ENCODE data around the gene FIGN. TPM values are rescaled to one million over a fixed set of nuclear protein-coding genes. Genes with fewer than 3 reads are reported as not detected.

FIGN gene
- total and polyA plus RNA-seq, 2 of the 4 experiments (the other 2 are of a cell fraction) = 0.77 to 0.90 TPM

GRCh38 chr2:163711258-163711657, 24.6 kb downstream of the FIGN start:
- no peaks in the 10 kb centered on the region; the same call in 1 of the 2 replicates for H4K20me1 ChIP-seq (ENCODE audit: insufficient read depth, low read length)
- H3K18ac ChIP-seq (ENCODE audit: low read depth, low read length) = no peak overlapping the region
- no peak overlapping the region for H4K8ac ChIP-seq (ENCODE audit: low read depth in 2 of 2, low read length in 2 of 2)
- dilution Hi-C loops (cut with HindIII; ENCODE audit: low sequenced_read_pairs, unreplicated experiment) = no loop called here
- H2AK9ac ChIP-seq (replicated peaks; ENCODE audit: low read depth, low read length, poor library complexity) = no peak overlapping the region
- in situ Hi-C loops (cut with MboI; ENCODE audit: low sequenced_read_pairs) = no loop called here
- H3K27me3 ChIP-seq (ENCODE audit: control insufficient read depth, insufficient read depth, low read length) = no peaks in the 10 kb centered on the region
- no peak overlapping the region for H2BK120ac ChIP-seq (ENCODE audit: low read depth, low read length)
- no peaks in the 10 kb centered on the region for H3K9me3 ChIP-seq (ENCODE audit: control insufficient read depth, insufficient read depth, low read length)
- no peak overlapping the region for H2AFZ ChIP-seq (replicated peaks; ENCODE audit: low read length, poor library complexity)
- H3K9ac ChIP-seq (ENCODE audit: low read depth, low read length) = no peak overlapping the region
- H2BK5ac ChIP-seq (ENCODE audit: low read depth, low read length, poor library complexity, severe bottlenecking) = no peak overlapping the region
- WGBS, 2 experiments (ENCODE audit: extremely low coverage in 2 of 2, insufficient read length in 1 of 2) = no CpG with 5 or more reads among the region's 4 CpGs
- ChIA-PET CTCF (no interaction called here), POLR2A (ENCODE audit: unreplicated experiment) (no interaction called here)
- peaks cover 0 to 4% of the 10 kb centered on the region in 2 experiments; a peak in 2 of 4 replicates for H3K79me1 ChIP-seq (ENCODE audit: low read depth in 1 of 2, low read length in 2 of 2)
- no peak overlapping the region for H2BK20ac ChIP-seq (ENCODE audit: low read depth, low read length)
- BruUV-seq (replicated peaks) = no TSS peak
- H2BK15ac ChIP-seq (ENCODE audit: low read depth, low read length) = no peak overlapping the region
- TF ChIP-seq FOS (IDR thresholded peaks at IDR 0.05; ENCODE audit: low read depth, low read length) = no peak
- TF ChIP-seq SMC3 (IDR thresholded peaks at IDR 0.05; ENCODE audit: low read depth, low read length) = no peak
- no peak for TF ChIP-seq MAFK (IDR thresholded peaks at IDR 0.05; ENCODE audit: low read depth, low read length)
- no peak for TF ChIP-seq CEBPB (IDR thresholded peaks at IDR 0.05; ENCODE audit: low read depth, low read length)
- TF ChIP-seq MXI1 (IDR thresholded peaks at IDR 0.05; ENCODE audit: borderline replicate concordance, low read depth, low read length) = no peak
- no peak for TF ChIP-seq CHD1 (IDR thresholded peaks at IDR 0.05; ENCODE audit: low read depth, low read length)
- no peak for TF ChIP-seq BHLHE40 (IDR thresholded peaks at IDR 0.05; ENCODE audit: low read depth, low read length)
- TF ChIP-seq ELK1 (IDR thresholded peaks at IDR 0.05; ENCODE audit: borderline replicate concordance, low read depth, low read length) = no peak
- no peak overlapping the region for H3K4me2 ChIP-seq (ENCODE audit: low read depth, low read length)
- intact Hi-C loops (cut with micrococcal nuclease) = no loop called here
- no peak overlapping the region for H4K91ac ChIP-seq (ENCODE audit: insufficient read depth, low read depth, low read length)
- no peaks in the 10 kb centered on the region for H3K36me3 ChIP-seq (ENCODE audit: control insufficient read depth, insufficient read depth, low read length)
- H3K23ac ChIP-seq (ENCODE audit: low read depth, low read length) = no peak overlapping the region
- no peaks in the 10 kb centered on the region for H3K9me1 ChIP-seq (ENCODE audit: insufficient read depth, low read length)
- H3K14ac ChIP-seq (replicated peaks; ENCODE audit: low read depth, low read length) = no peak overlapping the region
- no peak overlapping the region for H3K4me3 ChIP-seq (ENCODE audit: insufficient read depth, low read depth, low read length)
- no peak overlapping the region for H3K27ac ChIP-seq (ENCODE audit: insufficient read depth, low read length)
- no peak overlapping the region for H3K56ac ChIP-seq (ENCODE audit: extremely low read depth, insufficient read depth, low read length)
- no peak overlapping the region for H2AK5ac ChIP-seq (ENCODE audit: low read depth, low read length)
- ATAC-seq (ENCODE audit: low read depth) (no peak), DNase-seq (no peak)
- no peak overlapping the region for H3K4ac ChIP-seq (ENCODE audit: low read depth, low read length)
- H4K5ac ChIP-seq (ENCODE audit: low read depth, low read length) = no peak overlapping the region
- H3K4me1 ChIP-seq (ENCODE audit: control insufficient read depth, insufficient read depth, low read length) = no peaks in the 10 kb centered on the region

Measured in IMR-90 (cell line).